ENCODE results near the gene OSCP1.

OSCP1 gene

DNA sequence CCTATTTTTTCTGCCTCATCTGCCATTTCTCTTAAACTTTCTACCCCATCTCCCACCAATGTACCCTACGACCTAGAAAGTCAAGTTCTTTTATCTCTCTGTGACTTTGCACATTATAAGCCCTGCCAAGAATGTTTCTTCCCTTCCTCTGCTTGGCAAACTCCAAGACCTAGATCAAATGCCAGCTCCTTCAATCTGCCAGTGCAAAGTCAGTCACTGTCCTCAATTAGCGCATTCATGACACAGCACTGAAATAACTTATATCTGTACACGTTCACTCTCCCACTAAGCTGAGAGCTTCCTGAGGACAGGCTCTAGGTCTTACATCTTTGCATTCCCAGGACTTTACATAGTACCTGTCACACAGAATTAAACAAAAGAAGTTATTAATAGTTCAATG is 31.1 kb downstream of the OSCP1 start:
- Histone ChIP-seq H3K27ac (ENCODE audit: low read length) (no peak overlapping the region), H3K4me1 (ENCODE audit: control insufficient read depth in 1 of 2, insufficient read depth in 2 of 2, low read length in 2 of 2) (peaks cover 0 to 5% of the 10 kb centered on the region in 2 donors), H3K27me3 (ENCODE audit: low read depth, low read length) (no peaks in the 10 kb centered on the region), H3K36me3 (ENCODE audit: control insufficient read depth in 1 of 2, insufficient read depth in 2 of 2, low read length in 2 of 2) (peaks cover 8 to 27% of the 10 kb centered on the region in 2 donors), H3K4me3 (ENCODE audit: low read depth in 1 of 2, low read length in 2 of 2) (no peak overlapping the region), H3K9me3 (ENCODE audit: control insufficient read depth in 1 of 2, low read length in 2 of 2) (no peaks in the 10 kb centered on the region)

GRCh38 chr1:36417931-36418330 is 32.3 kb downstream of the OSCP1 start:
- Histone ChIP-seq H3K36me3 (ENCODE audit: control insufficient read depth in 1 of 2, insufficient read depth in 2 of 2, low read length in 2 of 2) (peaks cover 5 to 24% of the 10 kb centered on the region in 2 donors), H3K4me1 (ENCODE audit: control insufficient read depth in 1 of 2, insufficient read depth in 2 of 2, low read length in 2 of 2) (peaks cover 0 to 5% of the 10 kb centered on the region in 2 donors), H3K4me3 (ENCODE audit: low read depth in 1 of 2, low read length in 2 of 2) (no peak overlapping the region), H3K27ac (ENCODE audit: low read length) (no peak overlapping the region), H3K27me3 (ENCODE audit: low read depth, low read length) (no peaks in the 10 kb centered on the region), H3K9me3 (ENCODE audit: control insufficient read depth in 1 of 2, low read length in 2 of 2) (no peaks in the 10 kb centered on the region)

- no peak overlapping the region for H3K27ac ChIP-seq (ENCODE audit: low read length)
- H3K36me3 ChIP-seq (ENCODE audit: control insufficient read depth in 1 of 2, insufficient read depth in 2 of 2, low read length in 2 of 2): peaks cover 0 to 8% of the 10 kb centered on the region in 2 donors
- H3K9me3 ChIP-seq (ENCODE audit: control insufficient read depth in 1 of 2, low read length in 2 of 2): no peaks in the 10 kb centered on the region
- H3K4me1 ChIP-seq (ENCODE audit: control insufficient read depth in 1 of 2, insufficient read depth in 2 of 2, low read length in 2 of 2): peaks cover 0 to 5% of the 10 kb centered on the region in 2 donors
- H3K4me3 ChIP-seq (ENCODE audit: low read depth in 1 of 2, low read length in 2 of 2): no peak overlapping the region
- no peaks in the 10 kb centered on the region for H3K27me3 ChIP-seq (ENCODE audit: low read depth, low read length)
These were observed 34.5 kb downstream of the OSCP1 start for GRCh38 chr1:36415661-36416326.

DNA sequence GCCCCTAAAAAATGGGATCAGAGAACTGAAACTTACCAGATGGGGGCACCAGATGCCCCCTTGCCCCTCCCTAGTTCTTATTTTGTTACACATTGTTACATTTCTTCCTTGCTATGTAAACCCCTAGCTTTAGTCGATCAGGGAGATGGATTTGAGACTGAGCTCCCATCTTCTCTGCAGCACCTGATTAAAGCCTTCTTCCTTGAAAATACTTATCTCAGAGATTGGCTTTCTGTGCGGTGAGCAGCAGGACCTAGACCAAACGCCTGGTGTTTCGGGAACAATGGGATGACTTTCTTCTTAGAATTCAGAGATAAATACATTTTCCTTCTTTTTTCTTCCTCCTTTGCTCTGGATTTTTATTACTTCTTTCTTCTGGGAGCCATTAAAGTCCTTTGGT is 35.9 kb downstream of the OSCP1 start:
- H3K27ac ChIP-seq (ENCODE audit: low read length): no peak overlapping the region
- no peak overlapping the region for H3K4me3 ChIP-seq (ENCODE audit: low read depth in 1 of 2, low read length in 2 of 2)
- no peaks in the 10 kb centered on the region for H3K9me3 ChIP-seq (ENCODE audit: control insufficient read depth in 1 of 2, low read length in 2 of 2)
- no peaks in the 10 kb centered on the region for H3K4me1 ChIP-seq (ENCODE audit: control insufficient read depth in 1 of 2, insufficient read depth in 2 of 2, low read length in 2 of 2)
- H3K36me3 ChIP-seq (ENCODE audit: control insufficient read depth in 1 of 2, insufficient read depth in 2 of 2, low read length in 2 of 2): peaks cover 0 to 8% of the 10 kb centered on the region in 2 donors
- no peaks in the 10 kb centered on the region for H3K27me3 ChIP-seq (ENCODE audit: low read depth, low read length)

- no peak overlapping the region for H3K27ac ChIP-seq (ENCODE audit: low read length)
- H3K4me3 ChIP-seq (ENCODE audit: low read depth in 1 of 2, low read length in 2 of 2): no peak overlapping the region
- no peaks in the 10 kb centered on the region for H3K36me3 ChIP-seq (ENCODE audit: control insufficient read depth in 1 of 2, insufficient read depth in 2 of 2, low read length in 2 of 2)
- no peaks in the 10 kb centered on the region for H3K4me1 ChIP-seq (ENCODE audit: control insufficient read depth in 1 of 2, insufficient read depth in 2 of 2, low read length in 2 of 2)
- H3K9me3 ChIP-seq (ENCODE audit: control insufficient read depth in 1 of 2, low read length in 2 of 2): no peaks in the 10 kb centered on the region
- no peaks in the 10 kb centered on the region for H3K27me3 ChIP-seq (ENCODE audit: low read depth, low read length)
These were observed 38.3 kb downstream of the OSCP1 start for GRCh38 chr1:36411674-36412648.

DNA sequence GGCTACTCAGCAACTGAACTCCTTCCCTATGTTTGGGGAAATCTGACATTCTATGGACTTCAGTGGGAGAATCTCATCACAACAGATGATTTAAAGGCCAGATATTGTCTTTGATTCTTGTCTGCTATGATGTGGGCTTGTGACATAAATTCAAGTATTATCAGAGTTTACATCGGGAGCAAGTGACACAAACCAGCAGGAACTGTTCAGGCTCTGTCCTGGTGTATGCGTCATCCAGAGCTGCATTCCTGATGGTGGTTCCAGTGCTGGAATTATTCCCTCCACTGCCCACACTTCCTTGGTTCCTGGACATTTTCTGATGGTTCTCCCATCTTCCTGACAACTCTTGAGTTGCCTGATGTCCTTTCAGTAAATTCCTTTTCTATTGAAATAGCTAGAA is 41.8 kb downstream of the OSCP1 start:
- no peaks in the 10 kb centered on the region for H3K36me3 ChIP-seq (ENCODE audit: control insufficient read depth in 1 of 2, insufficient read depth in 2 of 2, low read length in 2 of 2)
- H3K27me3 ChIP-seq (ENCODE audit: low read depth, low read length): no peaks in the 10 kb centered on the region
- no peaks in the 10 kb centered on the region for H3K9me3 ChIP-seq (ENCODE audit: control insufficient read depth in 1 of 2, low read length in 2 of 2)
- no peak overlapping the region for H3K27ac ChIP-seq (ENCODE audit: low read length)
- H3K4me1 ChIP-seq (ENCODE audit: control insufficient read depth in 1 of 2, insufficient read depth in 2 of 2, low read length in 2 of 2): no peaks in the 10 kb centered on the region
- H3K4me3 ChIP-seq (ENCODE audit: low read depth in 1 of 2, low read length in 2 of 2): no peak overlapping the region

DNA sequence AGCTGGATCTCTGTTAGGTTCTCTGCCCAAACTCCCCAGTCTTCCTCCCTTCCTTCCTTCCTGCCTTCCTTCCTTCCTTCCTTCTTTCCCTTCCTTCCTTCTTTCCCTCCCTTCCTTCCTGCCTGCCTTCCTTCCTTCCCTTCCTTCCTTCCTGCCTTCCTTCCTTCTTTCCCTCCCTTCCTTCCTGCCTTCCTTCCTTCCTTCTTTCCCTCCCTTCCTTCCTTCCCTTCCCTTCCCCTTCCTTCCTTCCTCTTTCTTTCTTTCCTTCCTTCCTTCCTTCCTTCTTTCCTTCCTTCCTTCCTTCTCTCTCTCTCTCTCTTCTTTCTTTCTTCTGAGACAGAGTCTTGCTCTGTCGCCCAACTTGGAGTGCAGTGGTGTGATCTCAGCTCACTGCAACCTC is 43.8 kb downstream of the OSCP1 start:
- H3K9me3 ChIP-seq (ENCODE audit: control insufficient read depth in 1 of 2, low read length in 2 of 2): no peaks in the 10 kb centered on the region
- no peaks in the 10 kb centered on the region for H3K4me1 ChIP-seq (ENCODE audit: control insufficient read depth in 1 of 2, insufficient read depth in 2 of 2, low read length in 2 of 2)
- H3K4me3 ChIP-seq (ENCODE audit: low read depth in 1 of 2, low read length in 2 of 2): no peak overlapping the region
- no peak overlapping the region for H3K27ac ChIP-seq (ENCODE audit: low read length)
- no peaks in the 10 kb centered on the region for H3K27me3 ChIP-seq (ENCODE audit: low read depth, low read length)
- H3K36me3 ChIP-seq (ENCODE audit: control insufficient read depth in 1 of 2, insufficient read depth in 2 of 2, low read length in 2 of 2): no peaks in the 10 kb centered on the region

GRCh38 chr1:36402504-36402890 is 47.8 kb downstream of the OSCP1 start:
- no peaks in the 10 kb centered on the region for H3K9me3 ChIP-seq (ENCODE audit: control insufficient read depth in 1 of 2, low read length in 2 of 2)
- no peaks in the 10 kb centered on the region for H3K27me3 ChIP-seq (ENCODE audit: low read depth, low read length)
- no peaks in the 10 kb centered on the region for H3K36me3 ChIP-seq (ENCODE audit: control insufficient read depth in 1 of 2, insufficient read depth in 2 of 2, low read length in 2 of 2)
- H3K27ac ChIP-seq (ENCODE audit: low read length): no peak overlapping the region
- H3K4me3 ChIP-seq (ENCODE audit: low read depth in 1 of 2, low read length in 2 of 2): no peak overlapping the region
- H3K4me1 ChIP-seq (ENCODE audit: control insufficient read depth in 1 of 2, insufficient read depth in 2 of 2, low read length in 2 of 2): no peaks in the 10 kb centered on the region

DNA sequence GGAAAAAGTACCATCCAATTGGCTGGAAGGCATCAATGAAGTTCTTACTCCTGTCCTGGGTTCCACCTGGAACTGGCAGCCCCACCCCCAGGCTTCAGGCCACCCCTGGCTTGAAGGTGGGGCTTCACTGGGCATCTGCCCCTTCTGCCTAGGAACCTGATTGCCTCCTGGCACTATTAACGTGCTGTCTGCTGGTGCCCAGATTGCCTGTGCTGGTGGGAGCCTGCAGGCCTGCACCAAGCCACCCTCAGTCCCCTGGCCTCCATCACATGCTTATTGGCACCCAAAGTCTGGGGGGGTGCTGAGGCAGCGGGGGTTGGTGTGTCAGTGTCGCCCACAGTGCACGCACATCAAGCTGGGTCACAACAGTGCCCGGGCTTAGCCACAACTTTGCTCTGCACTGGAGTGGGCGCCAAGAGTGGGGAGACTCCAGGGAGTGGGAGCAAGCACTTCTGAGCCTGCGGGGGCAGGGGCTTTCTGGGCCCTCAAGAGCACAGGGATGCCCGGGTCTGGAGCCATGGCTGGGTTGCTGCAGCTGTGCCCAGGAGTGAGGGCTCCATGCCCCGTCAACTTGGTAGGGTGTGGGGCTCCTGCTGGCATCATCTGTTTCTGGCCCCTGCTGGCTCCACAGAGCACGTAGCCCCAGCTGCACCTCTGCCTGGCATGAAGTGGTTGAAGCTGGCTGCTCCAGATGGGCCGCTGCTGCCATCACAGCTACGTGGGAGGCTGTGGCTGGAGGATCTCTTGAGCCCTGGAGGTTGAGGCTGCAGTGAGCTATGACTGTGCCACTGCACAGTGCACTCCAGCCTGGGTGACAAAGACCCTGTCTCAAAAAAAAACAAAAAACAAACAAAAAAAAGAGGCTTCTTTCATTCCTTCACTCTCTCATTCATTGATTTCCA is 48.4 kb downstream of the OSCP1 start:
- no peak overlapping the region for H3K4me3 ChIP-seq (ENCODE audit: low read depth in 1 of 2, low read length in 2 of 2)
- H3K9me3 ChIP-seq (ENCODE audit: control insufficient read depth in 1 of 2, low read length in 2 of 2): no peaks in the 10 kb centered on the region
- no peak overlapping the region for H3K27ac ChIP-seq (ENCODE audit: low read length)

GRCh38 chr1:36400825-36401601 is 49.2 kb downstream of the OSCP1 start:
- Histone ChIP-seq H3K27ac (ENCODE audit: low read length) (no peak overlapping the region), H3K4me1 (ENCODE audit: control insufficient read depth in 1 of 2, insufficient read depth in 2 of 2, low read length in 2 of 2) (peaks cover 0 to 8% of the 10 kb centered on the region in 2 donors), H3K9me3 (ENCODE audit: control insufficient read depth in 1 of 2, low read length in 2 of 2) (no peaks in the 10 kb centered on the region), H3K36me3 (ENCODE audit: control insufficient read depth in 1 of 2, insufficient read depth in 2 of 2, low read length in 2 of 2) (no peaks in the 10 kb centered on the region), H3K27me3 (ENCODE audit: low read depth, low read length) (no peaks in the 10 kb centered on the region), H3K4me3 (ENCODE audit: low read depth in 1 of 2, low read length in 2 of 2) (peak overlapping the region in 1 of 2 donors; percentile 37)

More for the DNA sequence above, 48.4 kb downstream of the OSCP1 start:
- no peaks in the 10 kb centered on the region for H3K36me3 ChIP-seq (ENCODE audit: control insufficient read depth in 1 of 2, insufficient read depth in 2 of 2, low read length in 2 of 2)
- H3K27me3 ChIP-seq (ENCODE audit: low read depth, low read length): no peaks in the 10 kb centered on the region
- no peaks in the 10 kb centered on the region for H3K4me1 ChIP-seq (ENCODE audit: control insufficient read depth in 1 of 2, insufficient read depth in 2 of 2, low read length in 2 of 2)

Data from muscle layer of duodenum (tissue), 2 donors.